GM19099 (cell line): ENCODE results near the gene ARHGAP19.

Experiments used
- POLR2A ChIP-seq: IDR thresholded peaks from 3 replicates; pipeline ENCODE4 v1.6.1; 2011; ENCODE audit warnings: low read depth; ENCODE audit not compliant: insufficient read length; ENCODE audit errors: extremely low read depth

Gene ARHGAP19

DNA sequence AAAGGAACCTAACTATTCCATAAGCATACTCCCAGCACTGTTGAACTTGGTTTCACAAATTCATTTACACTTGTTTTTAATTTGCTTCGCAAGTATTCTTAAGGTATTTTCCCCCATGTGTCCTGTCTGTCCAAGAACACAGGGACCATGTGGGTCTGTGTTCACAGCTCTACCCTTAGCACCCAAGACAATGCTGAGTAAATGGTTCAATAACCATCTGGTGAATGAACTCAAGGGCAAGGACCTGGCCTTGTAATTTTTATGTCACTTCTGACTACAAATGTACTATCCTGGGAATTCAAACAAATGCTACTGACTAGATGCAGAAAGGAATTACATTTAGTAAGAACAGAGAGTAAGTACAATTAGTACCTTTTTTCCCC, 63.7 kb downstream of the ARHGAP19 start:
- no peak for TF ChIP-seq POLR2A

DNA sequence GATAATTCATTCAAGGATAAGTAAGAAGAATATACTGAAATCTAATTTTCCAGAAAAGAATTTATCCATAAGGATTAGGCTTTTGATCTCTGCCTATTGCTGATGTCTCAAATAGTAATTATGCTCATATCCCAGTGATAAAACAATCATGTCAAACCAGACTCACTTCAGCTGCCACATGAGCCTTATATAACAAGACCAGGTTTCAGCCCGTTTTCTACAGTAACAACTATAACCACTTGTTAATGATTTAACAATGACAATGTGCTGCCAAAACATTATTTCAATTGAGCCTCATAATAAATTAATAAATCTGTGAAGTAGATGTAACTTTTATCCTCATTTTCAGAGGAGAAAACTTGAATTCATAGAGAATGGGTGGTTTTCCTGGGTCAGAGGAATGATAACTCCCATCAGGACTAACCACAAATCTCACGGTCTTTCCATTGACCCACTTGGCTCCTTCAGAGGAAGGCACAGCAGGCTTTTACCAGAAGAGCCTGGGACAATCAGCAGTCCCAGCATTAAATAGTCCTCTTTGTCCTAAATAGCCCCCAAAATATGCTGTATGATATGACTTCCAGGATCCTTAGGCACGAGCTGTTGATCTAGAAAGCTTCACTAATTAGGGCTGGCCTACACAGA, 64.2 kb downstream of the ARHGAP19 start:
- TF ChIP-seq POLR2A, result no peak

DNA sequence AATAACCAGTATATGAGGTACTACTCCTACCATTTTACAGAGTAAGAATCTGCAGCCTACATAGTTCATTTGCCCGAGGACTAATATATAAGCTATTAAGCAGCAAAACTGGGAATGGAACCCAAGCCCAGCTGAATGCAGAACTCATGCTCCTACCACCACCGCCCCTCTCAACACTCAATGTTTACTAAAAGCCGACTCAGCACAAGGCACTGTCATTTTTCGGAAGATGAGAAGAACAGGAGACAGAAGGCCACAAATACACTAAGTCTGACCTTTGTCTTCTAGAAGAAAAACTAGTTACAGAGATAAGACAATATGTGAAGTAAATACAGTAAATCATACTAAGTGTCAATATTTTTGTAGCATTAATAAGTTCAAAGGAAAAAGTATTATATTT, 66.0 kb downstream of the ARHGAP19 start:
- no peak for TF ChIP-seq POLR2A

DNA sequence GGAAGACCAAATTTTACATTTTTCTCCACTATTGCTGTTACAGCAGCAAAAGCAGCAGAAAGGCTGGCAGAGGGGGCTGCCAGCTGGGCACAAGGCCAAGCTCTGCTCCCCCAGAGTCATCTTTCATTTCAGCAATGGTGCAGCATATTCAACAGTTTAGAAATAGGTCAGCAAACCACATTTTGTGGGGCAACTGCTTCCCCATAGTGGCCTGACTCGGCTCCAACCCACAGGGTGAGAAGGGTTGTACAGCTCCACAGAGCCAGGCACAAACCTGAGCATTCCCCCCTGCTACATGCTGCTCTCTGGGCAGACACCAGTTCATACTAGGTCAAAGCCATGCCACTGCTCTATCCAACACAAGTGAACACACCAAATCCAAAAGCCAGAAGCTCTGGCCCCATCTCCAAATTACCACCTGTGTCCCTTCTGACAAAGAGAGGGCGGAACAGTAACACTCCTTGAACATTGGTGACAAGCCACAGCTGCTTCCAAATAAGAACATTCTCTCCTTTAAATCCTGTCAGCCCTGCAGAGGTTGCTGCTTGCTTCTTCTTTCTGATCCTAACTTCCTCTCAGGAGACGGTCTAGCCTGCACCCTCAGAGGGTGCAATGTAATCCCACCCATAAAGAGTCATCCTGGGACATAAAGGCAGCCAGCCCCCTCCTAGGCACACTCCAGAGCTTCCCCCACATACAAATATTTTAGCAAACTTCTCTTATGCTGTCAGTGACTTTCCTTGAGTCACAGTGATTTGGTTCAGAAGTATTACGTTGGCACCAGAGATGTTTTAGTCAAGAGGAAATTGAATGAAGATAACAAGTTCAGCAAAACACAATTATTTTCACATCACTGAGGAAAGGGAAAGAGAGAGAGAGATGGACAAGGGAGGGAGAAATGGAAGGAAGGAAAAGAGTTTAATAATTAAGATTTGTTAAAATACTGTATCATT, 67.7 kb downstream of the ARHGAP19 start:
- no peak for TF ChIP-seq POLR2A

DNA sequence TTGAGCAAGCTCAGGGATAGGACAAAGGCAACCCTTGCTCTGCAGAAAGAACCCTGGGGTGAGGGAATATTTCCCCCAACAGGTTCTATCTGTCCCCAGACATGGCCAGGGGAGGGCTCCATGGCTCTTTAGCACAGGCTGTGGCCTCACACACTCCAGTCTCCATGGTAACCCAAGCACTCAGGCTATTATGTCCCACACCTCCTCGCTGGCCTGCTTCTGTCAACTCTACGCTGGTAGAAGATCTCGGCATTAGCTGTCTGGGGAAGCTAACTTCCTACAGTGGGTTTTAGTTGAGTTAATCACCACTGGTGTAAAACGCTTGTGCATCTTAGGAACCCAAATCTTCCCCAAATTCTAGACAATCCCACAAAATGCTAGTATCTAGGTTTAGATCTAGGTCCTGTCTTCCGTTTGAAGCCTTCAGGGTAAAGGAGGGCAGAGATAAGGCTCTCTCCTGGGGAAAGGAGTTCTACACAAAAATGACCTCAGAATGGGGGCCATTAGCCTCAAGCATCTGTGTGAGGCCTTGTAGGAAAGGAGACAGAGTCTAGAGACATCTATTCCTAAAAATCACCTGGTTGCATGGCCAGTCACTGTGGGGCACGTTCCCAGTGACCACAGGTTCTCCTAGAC, 70.0 kb downstream of the ARHGAP19 start:
- no peak for TF ChIP-seq POLR2A

DNA sequence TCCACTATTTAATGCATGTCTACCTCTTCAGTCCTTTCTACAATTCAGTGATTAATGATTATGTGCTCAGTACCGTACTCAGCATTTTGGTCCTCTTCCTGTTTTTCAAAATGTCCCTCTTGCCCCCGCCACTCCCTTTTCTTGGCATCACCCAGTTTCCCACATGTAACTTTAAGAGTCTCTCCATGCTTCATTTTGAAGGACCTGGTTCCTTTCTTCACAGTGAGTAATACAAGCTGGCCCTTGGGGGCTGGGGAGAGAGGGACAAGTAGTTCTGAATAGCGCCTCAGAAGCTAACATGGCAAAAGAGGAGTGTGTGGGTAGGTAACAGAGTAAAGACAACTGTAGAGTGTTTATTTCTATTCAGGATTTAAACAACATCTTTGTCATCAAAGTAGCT, 72.1 kb downstream of the ARHGAP19 start:
- TF ChIP-seq POLR2A, result no peak

DNA sequence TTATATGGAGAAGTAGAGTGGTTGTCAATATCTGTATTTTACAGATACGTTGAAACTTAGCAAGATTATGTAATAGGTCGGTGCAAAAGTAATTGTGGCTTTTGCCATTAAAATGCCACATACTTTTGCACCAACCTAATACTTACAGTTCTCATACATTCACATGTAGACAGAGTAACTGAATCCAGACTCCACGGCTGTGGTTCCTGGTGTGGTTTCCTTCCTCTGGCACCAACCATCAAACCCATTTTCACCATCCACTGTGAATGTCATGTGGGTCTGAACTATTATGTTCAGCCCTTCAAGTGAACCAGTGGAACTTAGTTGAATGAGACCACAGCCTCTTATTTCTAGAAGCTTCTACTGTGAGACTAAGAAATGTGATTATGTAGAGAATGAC, 75.1 kb downstream of the ARHGAP19 start:
- TF ChIP-seq POLR2A, result no peak

DNA sequence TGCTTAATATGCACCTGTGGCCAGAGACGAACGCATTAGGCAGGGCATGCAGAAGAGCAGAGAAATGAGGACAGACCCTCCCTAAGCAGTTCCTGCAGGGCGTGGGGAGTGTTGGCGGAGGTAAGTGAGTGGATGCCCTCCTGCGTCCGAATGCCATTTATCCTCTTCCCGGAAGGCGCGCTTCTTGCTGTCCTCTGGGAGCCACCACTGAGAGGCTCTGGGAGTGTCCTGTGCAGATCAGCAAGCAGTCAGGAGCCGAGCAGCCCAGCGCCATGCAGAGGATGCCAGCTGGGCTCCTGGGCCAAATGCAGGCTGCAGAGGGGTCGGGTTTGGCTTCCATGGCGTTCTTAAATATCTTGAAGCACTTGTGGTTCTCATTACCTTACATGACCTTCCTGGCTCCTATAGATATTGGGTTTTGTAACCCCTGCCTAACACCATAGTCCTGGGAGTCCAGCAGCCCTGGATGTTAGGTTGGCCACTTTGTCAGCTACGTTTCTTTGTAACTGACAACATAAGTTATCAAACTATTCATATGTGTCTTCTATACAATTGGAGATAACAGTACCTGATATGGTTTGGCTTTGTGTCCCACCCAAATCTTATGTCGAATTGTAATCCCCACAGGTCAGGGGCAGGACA, 76.7 kb downstream of the ARHGAP19 start:
- no peak for TF ChIP-seq POLR2A

DNA sequence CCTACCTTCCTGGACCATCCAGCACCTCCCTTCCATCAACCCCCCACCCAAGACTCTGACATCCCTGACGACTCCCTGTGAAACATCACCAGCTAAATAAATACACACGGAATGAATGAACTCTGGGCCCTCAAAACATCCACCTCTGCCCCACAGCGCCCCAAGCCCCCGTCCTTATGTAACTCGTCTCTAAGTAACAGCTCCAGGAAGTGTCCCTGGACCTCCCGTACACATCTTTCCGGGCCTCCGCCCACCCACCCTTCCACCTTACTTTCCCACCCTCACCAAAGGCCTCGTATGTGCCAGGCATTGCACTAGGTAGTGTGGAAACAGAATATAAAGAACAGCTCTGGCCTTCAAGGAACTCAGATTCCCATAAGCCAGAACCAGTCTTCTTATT, 79.0 kb downstream of the ARHGAP19 start:
- TF ChIP-seq POLR2A, result no peak

DNA sequence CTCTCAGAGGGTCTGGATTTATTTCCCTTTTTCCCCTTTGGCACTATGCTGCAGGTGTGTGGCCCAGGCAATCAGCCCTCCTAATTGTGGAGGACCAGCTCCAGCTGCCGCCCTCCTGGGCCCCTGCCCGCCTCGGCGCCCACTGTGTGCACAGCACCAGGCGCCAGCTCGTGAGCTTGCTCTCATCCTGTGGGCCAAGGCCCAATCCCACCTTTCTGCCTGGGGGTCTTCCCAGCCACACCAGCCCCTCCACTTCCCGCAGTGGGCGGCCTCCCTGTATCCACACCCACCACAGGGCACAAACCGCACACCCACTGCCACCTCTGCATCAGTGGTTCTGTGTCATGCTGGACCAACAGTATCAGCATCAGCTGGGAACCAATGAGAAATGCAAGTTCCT, 81.2 kb downstream of the ARHGAP19 start:
- TF ChIP-seq POLR2A, result no peak

DNA sequence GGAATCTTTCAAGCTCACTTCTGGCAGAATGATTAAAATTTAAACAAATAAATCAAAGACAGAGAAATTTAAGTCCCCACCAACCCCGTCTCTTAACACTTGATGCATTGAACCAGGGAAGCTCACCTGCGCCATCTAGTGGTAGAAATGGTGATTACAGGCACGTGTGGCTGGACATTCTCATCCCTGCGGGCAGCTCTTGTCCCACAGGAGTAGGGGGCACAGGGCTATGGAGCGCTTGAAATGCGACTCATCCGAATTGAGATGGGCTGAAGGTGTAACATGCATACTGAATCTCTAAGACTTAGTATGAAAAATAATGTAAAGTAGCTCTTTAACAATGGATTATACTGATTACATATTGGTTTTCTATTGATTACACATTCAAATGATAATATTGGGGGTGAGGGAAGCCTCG, 81.9 kb downstream of the ARHGAP19 start:
- no peak for TF ChIP-seq POLR2A

DNA sequence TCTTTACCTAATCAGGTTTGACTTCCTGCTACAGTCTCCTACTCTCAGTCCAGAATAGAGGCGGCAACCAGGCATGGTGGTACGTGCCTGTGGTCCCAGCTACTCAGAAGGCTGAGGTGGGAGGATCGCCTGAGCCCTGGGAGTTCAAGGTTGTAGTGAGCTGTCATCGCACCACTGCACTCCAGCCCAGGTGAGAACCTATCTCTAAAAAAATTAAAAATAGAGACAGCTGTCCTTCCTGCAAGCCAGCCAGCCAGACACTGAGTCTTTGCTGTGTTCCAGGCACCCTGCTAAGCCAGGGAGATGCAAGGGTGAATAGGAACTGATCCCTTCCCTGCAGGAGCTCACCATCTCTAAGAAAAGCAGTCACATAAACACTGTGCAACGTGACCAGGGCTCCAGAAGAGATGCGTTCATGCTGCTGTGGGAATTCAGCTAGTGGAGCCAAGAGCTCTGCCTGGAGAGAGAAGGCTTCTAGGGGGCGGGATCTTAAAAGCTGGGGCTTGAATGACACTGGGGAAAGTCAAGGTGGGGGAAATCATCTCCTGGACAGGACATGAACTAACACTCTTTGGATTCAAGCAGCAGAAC, 84.6 kb downstream of the ARHGAP19 start:
- TF ChIP-seq POLR2A, result no peak

DNA sequence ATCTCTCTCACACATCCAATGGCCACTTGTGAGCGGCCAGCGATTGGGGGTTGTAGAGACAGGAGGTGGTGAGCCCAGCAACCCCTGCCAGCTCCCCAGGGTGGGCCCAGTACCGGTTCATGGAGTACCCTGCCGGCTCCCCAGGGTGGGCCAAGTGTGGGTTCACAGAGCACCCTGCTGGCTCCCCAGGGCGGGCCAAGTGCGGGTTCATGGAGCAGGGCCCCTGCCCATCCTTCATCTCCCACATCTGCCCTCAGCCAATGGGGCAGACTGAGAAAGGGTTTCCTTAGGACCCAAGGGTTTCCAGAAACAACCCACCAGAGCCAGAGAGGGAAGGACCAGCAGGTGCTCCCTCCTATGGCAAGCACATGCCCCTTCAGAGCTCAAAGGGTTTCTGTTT, 85.3 kb downstream of the ARHGAP19 start:
- no peak for TF ChIP-seq POLR2A

DNA sequence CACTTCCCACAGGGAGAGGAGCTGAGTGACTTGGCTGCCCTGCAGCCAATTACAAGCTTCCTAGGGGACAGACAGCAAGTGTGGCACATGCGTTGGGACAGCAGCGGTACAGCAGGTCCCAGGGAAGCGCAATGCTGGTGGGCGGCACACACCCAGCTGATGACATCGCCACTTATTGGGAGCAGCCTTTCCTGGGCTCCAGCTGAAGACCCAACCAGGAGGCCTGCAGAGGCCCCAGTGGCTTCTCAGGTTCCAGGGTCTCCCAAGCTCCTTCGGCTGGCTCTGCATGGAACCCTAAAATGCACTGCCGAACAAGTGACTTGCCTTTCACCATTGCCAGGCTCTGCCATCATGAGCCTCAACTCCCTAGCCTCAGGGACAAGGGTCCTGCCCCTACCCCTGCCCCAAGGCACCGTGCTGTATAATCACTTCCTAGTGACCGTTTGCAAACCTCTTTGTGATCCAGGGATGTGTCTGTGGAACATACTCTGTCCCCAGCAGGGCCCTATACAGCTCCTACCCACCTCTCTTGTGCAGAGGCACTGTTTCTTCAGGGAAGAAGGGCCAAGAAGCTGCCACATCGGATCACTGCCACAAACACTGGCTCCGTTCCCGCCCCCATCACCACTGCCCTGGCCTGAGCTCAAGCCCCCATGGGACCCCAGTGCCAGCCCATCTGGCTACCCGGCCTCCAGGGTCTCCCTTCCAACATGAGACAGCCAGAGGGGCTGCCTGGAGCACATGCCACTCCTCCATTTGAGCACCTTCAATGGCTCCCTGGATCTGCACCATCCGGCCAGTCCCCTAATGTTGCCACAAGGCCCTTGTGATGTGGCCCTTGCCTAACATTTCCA, 87.4 kb downstream of the ARHGAP19 start:
- no peak for TF ChIP-seq POLR2A
